Measurements from ENCODE around the gene OR5B3.

GRCh38 chr11:58451585-58451984, 44.9 kb upstream of the OR5B3 start:
- TF ChIP-seq NR2C2 (CRISPR knock-in tag; IDR thresholded peaks at IDR 0.05) = no peak
- TF ChIP-seq, protein P1, sequence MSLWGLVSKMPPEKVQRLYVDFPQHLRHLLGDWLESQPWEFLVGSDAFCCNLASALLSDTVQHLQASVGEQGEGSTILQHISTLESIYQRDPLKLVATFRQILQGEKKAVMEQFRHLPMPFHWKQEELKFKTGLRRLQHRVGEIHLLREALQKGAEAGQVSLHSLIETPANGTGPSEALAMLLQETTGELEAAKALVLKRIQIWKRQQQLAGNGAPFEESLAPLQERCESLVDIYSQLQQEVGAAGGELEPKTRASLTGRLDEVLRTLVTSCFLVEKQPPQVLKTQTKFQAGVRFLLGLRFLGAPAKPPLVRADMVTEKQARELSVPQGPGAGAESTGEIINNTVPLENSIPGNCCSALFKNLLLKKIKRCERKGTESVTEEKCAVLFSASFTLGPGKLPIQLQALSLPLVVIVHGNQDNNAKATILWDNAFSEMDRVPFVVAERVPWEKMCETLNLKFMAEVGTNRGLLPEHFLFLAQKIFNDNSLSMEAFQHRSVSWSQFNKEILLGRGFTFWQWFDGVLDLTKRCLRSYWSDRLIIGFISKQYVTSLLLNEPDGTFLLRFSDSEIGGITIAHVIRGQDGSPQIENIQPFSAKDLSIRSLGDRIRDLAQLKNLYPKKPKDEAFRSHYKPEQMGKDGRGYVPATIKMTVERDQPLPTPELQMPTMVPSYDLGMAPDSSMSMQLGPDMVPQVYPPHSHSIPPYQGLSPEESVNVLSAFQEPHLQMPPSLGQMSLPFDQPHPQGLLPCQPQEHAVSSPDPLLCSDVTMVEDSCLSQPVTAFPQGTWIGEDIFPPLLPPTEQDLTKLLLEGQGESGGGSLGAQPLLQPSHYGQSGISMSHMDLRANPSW (CRISPR knock-in tag; conservative IDR thresholded peaks at IDR 0.05; ENCODE audit: low read depth) = no peak
- TF ChIP-seq FOXP1 (CRISPR knock-in tag; IDR thresholded peaks at IDR 0.05; ENCODE audit: borderline replicate concordance) = no peak
- TF ChIP-seq NFYB (CRISPR knock-in tag; conservative IDR thresholded peaks at IDR 0.05; ENCODE audit: low read depth) = no peak
- TF ChIP-seq, protein P2, sequence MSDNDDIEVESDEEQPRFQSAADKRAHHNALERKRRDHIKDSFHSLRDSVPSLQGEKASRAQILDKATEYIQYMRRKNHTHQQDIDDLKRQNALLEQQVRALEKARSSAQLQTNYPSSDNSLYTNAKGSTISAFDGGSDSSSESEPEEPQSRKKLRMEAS (CRISPR knock-in tag; IDR thresholded peaks at IDR 0.05) = no peak
- TF ChIP-seq, protein P3, sequence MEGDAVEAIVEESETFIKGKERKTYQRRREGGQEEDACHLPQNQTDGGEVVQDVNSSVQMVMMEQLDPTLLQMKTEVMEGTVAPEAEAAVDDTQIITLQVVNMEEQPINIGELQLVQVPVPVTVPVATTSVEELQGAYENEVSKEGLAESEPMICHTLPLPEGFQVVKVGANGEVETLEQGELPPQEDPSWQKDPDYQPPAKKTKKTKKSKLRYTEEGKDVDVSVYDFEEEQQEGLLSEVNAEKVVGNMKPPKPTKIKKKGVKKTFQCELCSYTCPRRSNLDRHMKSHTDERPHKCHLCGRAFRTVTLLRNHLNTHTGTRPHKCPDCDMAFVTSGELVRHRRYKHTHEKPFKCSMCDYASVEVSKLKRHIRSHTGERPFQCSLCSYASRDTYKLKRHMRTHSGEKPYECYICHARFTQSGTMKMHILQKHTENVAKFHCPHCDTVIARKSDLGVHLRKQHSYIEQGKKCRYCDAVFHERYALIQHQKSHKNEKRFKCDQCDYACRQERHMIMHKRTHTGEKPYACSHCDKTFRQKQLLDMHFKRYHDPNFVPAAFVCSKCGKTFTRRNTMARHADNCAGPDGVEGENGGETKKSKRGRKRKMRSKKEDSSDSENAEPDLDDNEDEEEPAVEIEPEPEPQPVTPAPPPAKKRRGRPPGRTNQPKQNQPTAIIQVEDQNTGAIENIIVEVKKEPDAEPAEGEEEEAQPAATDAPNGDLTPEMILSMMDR (IDR thresholded peaks at IDR 0.05) = no peak
- TF ChIP-seq NR3C1 (CRISPR knock-in tag; conservative IDR thresholded peaks at IDR 0.05; ENCODE audit: low read depth) = no peak
- no peak for TF ChIP-seq CREB1 (CRISPR knock-in tag; IDR thresholded peaks at IDR 0.05)
- no peak for TF ChIP-seq ELF4 (CRISPR knock-in tag; IDR thresholded peaks at IDR 0.05; ENCODE audit: low read depth)
- TF ChIP-seq ETV6 (CRISPR knock-in tag; IDR thresholded peaks at IDR 0.05) = no peak
- TF ChIP-seq, protein P4, sequence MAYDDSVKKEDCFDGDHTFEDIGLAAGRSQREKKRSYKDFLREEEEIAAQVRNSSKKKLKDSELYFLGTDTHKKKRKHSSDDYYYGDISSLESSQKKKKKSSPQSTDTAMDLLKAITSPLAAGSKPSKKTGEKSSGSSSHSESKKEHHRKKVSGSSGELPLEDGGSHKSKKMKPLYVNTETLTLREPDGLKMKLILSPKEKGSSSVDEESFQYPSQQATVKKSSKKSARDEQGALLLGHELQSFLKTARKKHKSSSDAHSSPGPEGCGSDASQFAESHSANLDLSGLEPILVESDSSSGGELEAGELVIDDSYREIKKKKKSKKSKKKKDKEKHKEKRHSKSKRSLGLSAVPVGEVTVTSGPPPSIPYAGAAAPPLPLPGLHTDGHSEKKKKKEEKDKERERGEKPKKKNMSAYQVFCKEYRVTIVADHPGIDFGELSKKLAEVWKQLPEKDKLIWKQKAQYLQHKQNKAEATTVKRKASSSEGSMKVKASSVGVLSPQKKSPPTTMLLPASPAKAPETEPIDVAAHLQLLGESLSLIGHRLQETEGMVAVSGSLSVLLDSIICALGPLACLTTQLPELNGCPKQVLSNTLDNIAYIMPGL (CRISPR knock-in tag; IDR thresholded peaks at IDR 0.05) = no peak
- no peak for TF ChIP-seq E2F5 (CRISPR knock-in tag; IDR thresholded peaks at IDR 0.05)
- TF ChIP-seq USF2 (CRISPR knock-in tag; IDR thresholded peaks at IDR 0.05) = no peak
- TF ChIP-seq SP1 (CRISPR knock-in tag; conservative IDR thresholded peaks at IDR 0.05) = no peak

All from WTC11 (cell line).